Measurements from ENCODE around the gene BTBD2. TPM values are rescaled to one million over a fixed set of nuclear protein-coding genes. Genes with fewer than 3 reads are reported as not detected.

Gene BTBD2
- total RNA-seq, 4 donors from 2014 or later, result 57.8 to 114 (median 76.0) TPM

- H3K9me3 ChIP-seq, result no peaks in the 10 kb centered on the region
- no peak overlapping the region for H3K4me3 ChIP-seq
- no peak for TF ChIP-seq POLR2A (IDR thresholded peaks at IDR 0.05)
- TF ChIP-seq CTCF (IDR thresholded peaks at IDR 0.05), result no peak
- peaks cover 0 to 13% (median 0%) of the 10 kb centered on the region in 3 donors for H3K36me3 ChIP-seq
- no peak for DNase-seq
- H3K4me1 ChIP-seq, result peaks cover 0 to 25% (median 21%) of the 10 kb centered on the region in 4 donors
- no peak overlapping the region for H3K27ac ChIP-seq
- no peaks in the 10 kb centered on the region for H3K27me3 ChIP-seq
These were observed 67.8 kb downstream of the BTBD2 start for GRCh38 chr19:1947651-1948209.

GRCh38 chr19:1945899-1946298 lies 69.6 kb downstream of the BTBD2 start:
- no peak overlapping the region for H3K4me3 ChIP-seq
- H3K9me3 ChIP-seq, result no peaks in the 10 kb centered on the region
- peaks cover 0 to 31% (median 21%) of the 10 kb centered on the region in 4 donors for H3K4me1 ChIP-seq
- H3K27me3 ChIP-seq, result no peaks in the 10 kb centered on the region
- H3K27ac ChIP-seq, result no peak overlapping the region
- TF ChIP-seq POLR2A (IDR thresholded peaks at IDR 0.05) (no peak), CTCF (IDR thresholded peaks at IDR 0.05) (peak; percentile 9 to 50 (median 38))
- peaks cover 0 to 4% (median 0%) of the 10 kb centered on the region in 3 donors for H3K36me3 ChIP-seq
- DNase-seq, result peak in 2 of 3 donors; percentile 58 to 66

GRCh38 chr19:1944916-1945561 lies 70.5 kb downstream of the BTBD2 start:
- no peak for TF ChIP-seq CTCF (IDR thresholded peaks at IDR 0.05)
- TF ChIP-seq POLR2A (IDR thresholded peaks at IDR 0.05), result no peak
- DNase-seq, result no peak
- Histone ChIP-seq H3K4me3 (no peak overlapping the region), H3K4me1 (peaks cover 0 to 33% (median 23%) of the 10 kb centered on the region in 4 donors), H3K27me3 (no peaks in the 10 kb centered on the region), H3K27ac (peak overlapping the region in 1 of 4 donors; percentile 97), H3K9me3 (no peaks in the 10 kb centered on the region), H3K36me3 (peaks cover 0 to 4% (median 0%) of the 10 kb centered on the region in 3 donors)

- TF ChIP-seq CTCF (IDR thresholded peaks at IDR 0.05), result no peak
- TF ChIP-seq POLR2A (IDR thresholded peaks at IDR 0.05), result no peak
- Histone ChIP-seq H3K27me3 (no peaks in the 10 kb centered on the region), H3K27ac (peak overlapping the region in 2 of 4 donors; percentile 5 to 97), H3K4me3 (peak overlapping the region in 1 of 4 donors; percentile 93), H3K4me1 (peaks cover 0 to 40% (median 26%) of the 10 kb centered on the region in 4 donors), H3K9me3 (no peaks in the 10 kb centered on the region), H3K36me3 (no peaks in the 10 kb centered on the region)
- no peak for DNase-seq
These were observed 71.2 kb downstream of the BTBD2 start for GRCh38 chr19:1944088-1944915.

GRCh38 chr19:1943661-1944087 lies 71.8 kb downstream of the BTBD2 start:
- peak overlapping the region in 2 of 4 donors; percentile 5 to 97 for H3K27ac ChIP-seq
- H3K4me3 ChIP-seq, result peak overlapping the region in 2 of 4 donors; percentile 78 to 93

More at GRCh38 chr19:1943661-1944087, 71.8 kb downstream of the BTBD2 start:
- Histone ChIP-seq H3K9me3 (no peaks in the 10 kb centered on the region), H3K36me3 (no peaks in the 10 kb centered on the region), H3K27me3 (no peaks in the 10 kb centered on the region), H3K4me1 (peaks cover 0 to 40% (median 26%) of the 10 kb centered on the region in 4 donors)
- no peak for TF ChIP-seq POLR2A (IDR thresholded peaks at IDR 0.05)
- TF ChIP-seq CTCF (IDR thresholded peaks at IDR 0.05), result no peak
- DNase-seq, result no peak

All from Peyer's patch (tissue), 4 donors.